GM10847 (cell line): Measurements from ENCODE around the gene METTL13.

Source experiments
- POLR2A ChIP-seq: IDR thresholded peaks from 2 replicates; pipeline ENCODE4 v1.6.1; 2011; ENCODE audit not compliant: insufficient read length; ENCODE audit errors: extremely low read depth

Gene METTL13

DNA sequence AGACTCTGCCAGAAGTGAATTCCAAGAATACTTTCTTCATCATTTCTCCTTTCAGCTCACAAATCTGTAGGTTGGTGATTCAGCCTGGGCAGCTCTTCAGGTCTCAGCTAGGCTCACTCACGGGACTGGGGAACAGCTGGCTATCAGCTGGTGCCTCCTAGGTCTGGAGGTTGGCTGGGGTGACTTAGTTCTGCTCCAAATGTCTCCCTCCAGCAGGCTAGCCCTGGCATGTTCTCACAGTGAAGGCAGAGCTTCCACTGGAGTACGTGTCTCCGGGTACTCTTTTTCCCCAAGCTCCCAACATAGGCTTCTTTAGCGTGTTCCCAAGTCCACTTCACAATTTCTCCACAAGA is 27.1 kb upstream of the METTL13 start:
- TF ChIP-seq POLR2A: no peak

GRCh38 chr1:171754971-171755370 is 26.5 kb upstream of the METTL13 start:
- no peak for TF ChIP-seq POLR2A

- TF ChIP-seq POLR2A: no peak
Observed at GRCh38 chr1:171756856-171757255, 24.6 kb upstream of the METTL13 start.

DNA sequence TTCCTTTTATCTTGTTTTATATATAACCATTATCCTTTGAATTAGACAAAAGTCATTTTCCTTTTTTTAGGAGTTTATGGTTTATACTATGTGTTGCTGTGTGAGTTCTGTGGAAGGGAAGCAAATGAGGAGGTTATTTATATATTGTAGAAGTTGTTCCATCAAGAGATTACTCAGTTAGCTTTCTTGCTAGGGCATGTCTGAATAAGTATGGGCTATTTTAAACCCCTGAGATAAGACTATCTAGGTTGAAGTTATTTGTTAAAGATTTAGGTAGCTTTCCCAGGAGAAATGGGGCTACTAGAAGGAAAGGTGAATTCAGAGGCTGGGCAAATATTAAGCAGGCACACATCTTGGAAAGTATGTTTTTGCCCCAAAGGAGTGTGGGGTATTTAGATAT is 23.4 kb upstream of the METTL13 start:
- no peak for TF ChIP-seq POLR2A

- TF ChIP-seq POLR2A: no peak
Observed at GRCh38 chr1:171762143-171762563, 19.3 kb upstream of the METTL13 start.

DNA sequence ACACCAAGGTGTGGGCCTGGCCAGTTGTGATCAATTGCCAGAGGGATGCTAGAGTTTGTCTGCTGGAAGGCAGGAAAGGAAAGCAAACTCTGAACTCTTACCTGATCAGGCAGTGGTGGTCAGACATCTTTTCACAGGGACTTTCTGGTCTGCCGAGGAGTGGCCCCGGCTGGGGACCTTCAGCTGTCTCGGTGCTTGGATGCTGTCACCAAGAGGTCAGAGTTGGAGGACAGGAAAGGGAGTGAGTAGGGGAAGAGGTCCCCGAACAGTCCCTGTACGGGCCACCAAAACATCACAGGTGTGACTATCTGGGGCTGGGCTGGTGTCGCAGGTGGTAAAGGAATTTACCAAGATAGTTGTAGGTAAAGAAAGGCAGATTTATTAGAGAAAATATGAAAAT is 17.7 kb upstream of the METTL13 start:
- no peak for TF ChIP-seq POLR2A

DNA sequence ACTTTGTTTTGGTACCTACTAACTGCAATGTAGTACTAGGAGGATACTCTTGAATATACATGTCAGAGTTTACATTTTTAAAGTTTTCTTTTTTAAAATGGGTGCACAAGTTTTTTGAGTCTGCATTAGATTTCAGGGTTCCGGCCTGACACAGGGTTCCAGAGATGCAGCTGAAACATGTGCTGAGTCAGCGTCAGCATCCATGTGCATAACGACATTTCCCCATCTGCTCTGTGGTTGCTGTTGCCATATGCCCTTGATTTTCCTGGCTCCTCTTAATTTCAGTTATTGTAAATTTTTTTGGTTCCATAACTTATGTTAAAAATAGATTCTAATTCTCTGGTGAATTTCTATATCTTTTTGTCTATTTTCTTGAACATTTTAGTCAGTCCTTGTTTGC is 12.3 kb upstream of the METTL13 start:
- no peak for TF ChIP-seq POLR2A

DNA sequence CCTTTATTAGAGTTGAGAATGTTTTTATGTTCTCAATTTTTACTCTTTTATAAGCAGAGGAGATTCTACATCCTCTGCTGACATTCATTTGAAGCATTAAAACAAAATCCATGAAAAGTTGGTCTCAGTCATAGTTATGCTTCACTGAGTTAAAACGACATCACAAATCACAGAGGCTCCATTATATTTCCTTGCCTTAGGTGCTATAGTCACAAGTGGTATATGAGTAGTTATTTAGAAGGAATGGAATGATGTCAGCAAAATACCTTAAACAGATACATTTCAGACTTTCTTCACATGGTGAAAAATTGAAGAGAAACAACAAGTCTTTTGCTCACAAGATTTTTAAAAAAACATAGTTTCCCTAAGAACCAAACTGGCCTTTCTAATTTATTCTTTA is 11.7 kb upstream of the METTL13 start:
- no peak for TF ChIP-seq POLR2A

GRCh38 chr1:171772312-171772711 is 9.1 kb upstream of the METTL13 start:
- TF ChIP-seq POLR2A: no peak

DNA sequence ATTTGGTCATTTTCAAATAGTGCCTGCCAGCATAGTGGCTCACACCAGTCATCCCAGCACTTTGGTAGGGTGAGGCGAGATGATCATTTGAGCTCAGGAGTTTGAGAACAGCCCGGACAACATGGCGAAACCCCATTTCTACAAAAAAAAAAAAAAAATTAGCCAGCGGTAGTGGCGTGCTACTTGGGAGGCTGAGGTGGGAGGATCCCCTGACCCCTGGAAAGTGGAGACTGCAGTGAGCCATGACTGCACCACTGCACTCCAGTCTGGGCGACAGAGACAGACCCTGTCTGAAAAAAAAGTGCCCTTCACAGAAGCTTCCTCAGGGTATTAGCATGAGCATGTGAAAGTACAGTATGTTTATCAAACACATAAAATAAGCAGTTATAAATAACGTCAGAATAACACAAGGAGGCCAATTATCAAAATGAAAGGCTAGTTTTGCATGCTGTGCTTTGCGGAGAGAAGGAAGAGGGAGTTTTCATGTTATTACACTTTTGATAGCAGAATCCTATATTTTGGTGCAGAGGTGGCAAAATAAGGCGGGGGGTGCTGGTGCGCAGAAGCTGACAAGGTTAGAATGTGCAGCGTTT is 781 bp upstream of the METTL13 start:
- no peak for TF ChIP-seq POLR2A

GRCh38 chr1:171783816-171784530 is 2.5 kb downstream of the METTL13 start:
- TF ChIP-seq POLR2A: no peak

- TF ChIP-seq POLR2A: no peak
Observed at GRCh38 chr1:171784784-171785183, 3.3 kb downstream of the METTL13 start.

DNA sequence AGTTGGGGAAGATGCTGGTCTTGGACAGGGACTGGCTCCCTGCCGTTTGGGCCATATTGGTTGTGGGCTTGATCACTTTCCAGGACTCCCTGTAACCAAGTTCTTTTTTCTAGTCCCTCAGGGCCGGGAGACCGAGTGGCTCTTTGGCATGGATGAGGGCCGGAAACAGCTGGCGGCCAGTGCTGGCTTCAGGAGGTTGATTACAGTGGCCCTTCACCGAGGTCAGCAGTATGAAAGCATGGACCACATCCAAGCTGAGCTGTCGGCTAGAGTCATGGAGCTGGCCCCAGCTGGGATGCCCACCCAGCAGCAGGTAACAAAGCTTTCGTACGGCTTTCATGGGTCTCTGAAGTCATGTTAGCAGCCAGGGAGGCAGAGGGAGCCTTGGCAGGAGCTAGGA is 4.3 kb downstream of the METTL13 start:
- TF ChIP-seq POLR2A: no peak

- no peak for TF ChIP-seq POLR2A
Observed at GRCh38 chr1:171786534-171786933, 5.1 kb downstream of the METTL13 start.

DNA sequence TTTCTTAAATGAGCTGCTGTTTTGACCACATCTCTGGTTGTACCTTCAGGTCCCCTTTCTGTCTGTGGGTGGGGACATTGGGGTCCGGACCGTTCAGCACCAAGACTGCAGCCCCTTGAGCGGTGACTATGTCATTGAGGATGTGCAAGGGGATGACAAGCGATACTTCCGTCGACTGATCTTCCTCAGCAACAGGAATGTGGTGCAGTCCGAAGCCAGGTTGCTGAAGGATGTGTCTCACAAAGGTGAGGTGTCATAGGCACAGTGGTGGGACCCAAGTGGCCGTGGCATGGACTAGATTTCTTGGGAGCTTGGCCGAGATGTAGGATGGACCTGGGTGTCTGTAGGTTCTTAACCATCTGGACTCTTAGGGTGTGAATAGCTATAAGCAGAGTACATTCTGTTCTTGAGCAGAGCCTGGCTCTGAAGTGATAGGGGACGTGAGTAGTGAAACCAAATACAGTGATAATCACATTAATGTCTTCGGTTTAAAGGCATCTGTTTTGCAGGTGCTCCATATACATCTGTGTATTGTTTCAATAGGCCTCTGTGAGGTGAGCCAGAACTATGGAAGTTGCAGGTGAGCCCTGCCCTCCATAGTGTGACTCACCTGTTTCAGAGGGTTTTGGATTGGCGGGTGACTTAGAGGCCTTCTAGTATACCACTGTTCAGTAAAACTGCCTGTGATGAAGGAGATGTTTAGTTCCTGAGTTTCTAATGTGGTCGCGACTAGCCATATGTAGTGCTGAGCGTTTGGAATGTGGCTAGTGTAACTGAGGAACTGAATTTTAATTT is 6.4 kb downstream of the METTL13 start:
- no peak for TF ChIP-seq POLR2A

DNA sequence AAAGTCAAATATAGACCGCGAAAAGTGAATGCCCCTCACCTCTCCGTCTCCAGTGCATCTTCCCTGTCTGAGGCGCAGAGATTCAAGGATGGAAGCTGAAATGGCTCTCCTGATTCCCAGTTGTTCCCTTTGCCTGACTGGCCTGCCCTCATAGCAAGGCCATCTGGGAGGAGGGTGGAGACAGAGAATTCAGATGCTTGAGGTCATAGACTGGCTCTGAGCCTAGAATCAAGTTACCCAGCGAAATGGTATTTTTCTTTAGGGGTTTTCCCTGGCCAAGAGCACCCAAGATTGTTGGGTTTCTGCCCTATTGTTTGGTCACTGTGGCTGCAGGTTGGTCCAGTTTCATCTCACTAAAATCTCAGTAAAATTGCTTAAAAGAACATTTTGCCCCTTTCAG is 7.2 kb downstream of the METTL13 start:
- TF ChIP-seq POLR2A: no peak
